Measurements from ENCODE around the gene WNT3A. TPM values are rescaled to one million over a fixed set of nuclear protein-coding genes. Genes with fewer than 3 reads are reported as not detected.

Gene WNT3A
- total and polyA plus RNA-seq, 3 experiments from 2014 or later = not detected

GRCh38 chr1:228063251-228064191 is 56.7 kb downstream of the WNT3A start:
- peak in 1 of 5 donors; percentile 25 for DNase-seq
- H3K36me3 ChIP-seq (ENCODE audit: insufficient read depth, low read length) = no peaks in the 10 kb centered on the region
- H3K9me3 ChIP-seq (ENCODE audit: low read length) = no peaks in the 10 kb centered on the region
- H3K27ac ChIP-seq (ENCODE audit: low read depth, low read length) = no peak overlapping the region
- ChIA-PET POLR2A (no interaction called here), CTCF (no interaction called here)
- no peaks in the 10 kb centered on the region for H3K9me3 Mint-ChIP-seq
- H3K4me1 ChIP-seq (ENCODE audit: insufficient read depth, low read length) = peaks cover 22% of the 10 kb centered on the region
- H3K4me3 ChIP-seq (ENCODE audit: low read length) = no peak overlapping the region
- peaks cover 22 to 28% of the 10 kb centered on the region in 2 donors for H3K27me3 Mint-ChIP-seq
- peaks cover 6 to 17% (median 10%) of the 10 kb centered on the region in 3 donors for H3K4me1 Mint-ChIP-seq
- H3K4me3 Mint-ChIP-seq = no peak overlapping the region
- peaks cover 55% of the 10 kb centered on the region for H3K27me3 ChIP-seq (ENCODE audit: insufficient read depth, low read length, poor library complexity, severe bottlenecking)
- no peaks in the 10 kb centered on the region for H3K36me3 Mint-ChIP-seq
- no peak overlapping the region for H3K27ac Mint-ChIP-seq

GRCh38 chr1:228064296-228064695 is 57.5 kb downstream of the WNT3A start:
- Mint-ChIP-seq H3K4me3 (no peak overlapping the region), H3K27me3 (peaks cover 21 to 28% of the 10 kb centered on the region in 2 donors)
- no peaks in the 10 kb centered on the region for H3K9me3 ChIP-seq (ENCODE audit: low read length)

GRCh38 chr1:228064741-228065542 is 58.1 kb downstream of the WNT3A start:
- Histone ChIP-seq H3K36me3 (ENCODE audit: insufficient read depth, low read length) (no peaks in the 10 kb centered on the region), H3K4me3 (ENCODE audit: low read length) (no peak overlapping the region), H3K4me1 (ENCODE audit: insufficient read depth, low read length) (peaks cover 8% of the 10 kb centered on the region), H3K27ac (ENCODE audit: low read depth, low read length) (no peak overlapping the region), H3K27me3 (ENCODE audit: insufficient read depth, low read length, poor library complexity, severe bottlenecking) (peaks cover 50% of the 10 kb centered on the region), H3K9me3 (ENCODE audit: low read length) (no peaks in the 10 kb centered on the region)
- no peaks in the 10 kb centered on the region for H3K36me3 Mint-ChIP-seq
- H3K9me3 Mint-ChIP-seq = no peaks in the 10 kb centered on the region
- H3K27ac Mint-ChIP-seq = no peak overlapping the region
- peaks cover 21 to 24% of the 10 kb centered on the region in 2 donors for H3K27me3 Mint-ChIP-seq
- POLR2A ChIA-PET = no interaction called here
- CTCF ChIA-PET = no interaction called here
- H3K4me3 Mint-ChIP-seq = no peak overlapping the region
- peaks cover 6 to 12% (median 7%) of the 10 kb centered on the region in 3 donors for H3K4me1 Mint-ChIP-seq
- peak in 1 of 5 donors; percentile 27 for DNase-seq

More at GRCh38 chr1:228064296-228064695, 57.5 kb downstream of the WNT3A start:
- Mint-ChIP-seq H3K9me3 (no peaks in the 10 kb centered on the region), H3K36me3 (no peaks in the 10 kb centered on the region), H3K27ac (no peak overlapping the region), H3K4me1 (peaks cover 6 to 17% (median 10%) of the 10 kb centered on the region in 3 donors)
- CTCF ChIA-PET = no interaction called here
- POLR2A ChIA-PET = no interaction called here
- peak in 1 of 5 donors; percentile 36 for DNase-seq
- Histone ChIP-seq H3K36me3 (ENCODE audit: insufficient read depth, low read length) (no peaks in the 10 kb centered on the region), H3K27ac (ENCODE audit: low read depth, low read length) (no peak overlapping the region), H3K4me1 (ENCODE audit: insufficient read depth, low read length) (peaks cover 15% of the 10 kb centered on the region), H3K27me3 (ENCODE audit: insufficient read depth, low read length, poor library complexity, severe bottlenecking) (peaks cover 51% of the 10 kb centered on the region), H3K4me3 (ENCODE audit: low read length) (no peak overlapping the region)

GRCh38 chr1:228065543-228066347 is 58.9 kb downstream of the WNT3A start:
- no peaks in the 10 kb centered on the region for H3K9me3 Mint-ChIP-seq
- peaks cover 42% of the 10 kb centered on the region for H3K27me3 ChIP-seq (ENCODE audit: insufficient read depth, low read length, poor library complexity, severe bottlenecking)
- no peaks in the 10 kb centered on the region for H3K36me3 ChIP-seq (ENCODE audit: insufficient read depth, low read length)
- H3K4me3 ChIP-seq (ENCODE audit: low read length) = no peak overlapping the region
- ChIA-PET POLR2A (no interaction called here), CTCF (no interaction called here)
- H3K36me3 Mint-ChIP-seq = no peaks in the 10 kb centered on the region
- no peaks in the 10 kb centered on the region for H3K9me3 ChIP-seq (ENCODE audit: low read length)
- no peak overlapping the region for H3K27ac ChIP-seq (ENCODE audit: low read depth, low read length)
- no peak overlapping the region for H3K4me3 Mint-ChIP-seq
- H3K4me1 ChIP-seq (ENCODE audit: insufficient read depth, low read length) = peaks cover under 1% of the 10 kb centered on the region
- peaks cover 5 to 7% (median 6%) of the 10 kb centered on the region in 3 donors for H3K4me1 Mint-ChIP-seq
- peaks cover 19 to 21% of the 10 kb centered on the region in 2 donors for H3K27me3 Mint-ChIP-seq
- no peak overlapping the region for H3K27ac Mint-ChIP-seq
- peak in 1 of 5 donors; percentile 35 for DNase-seq

GRCh38 chr1:228066416-228066815 is 59.6 kb downstream of the WNT3A start:
- no peaks in the 10 kb centered on the region for H3K36me3 Mint-ChIP-seq
- H3K4me1 Mint-ChIP-seq = no peaks in the 10 kb centered on the region
- H3K4me1 ChIP-seq (ENCODE audit: insufficient read depth, low read length) = no peaks in the 10 kb centered on the region
- H3K27ac ChIP-seq (ENCODE audit: low read depth, low read length) = no peak overlapping the region
- H3K4me3 ChIP-seq (ENCODE audit: low read length) = no peak overlapping the region
- H3K27me3 ChIP-seq (ENCODE audit: insufficient read depth, low read length, poor library complexity, severe bottlenecking) = peaks cover 35% of the 10 kb centered on the region
- no peaks in the 10 kb centered on the region for H3K9me3 Mint-ChIP-seq
- no peaks in the 10 kb centered on the region for H3K36me3 ChIP-seq (ENCODE audit: insufficient read depth, low read length)
- peaks cover 12 to 15% of the 10 kb centered on the region in 2 donors for H3K27me3 Mint-ChIP-seq
- no peak overlapping the region for H3K27ac Mint-ChIP-seq
- H3K9me3 ChIP-seq (ENCODE audit: low read length) = no peaks in the 10 kb centered on the region
- CTCF ChIA-PET = no interaction called here
- no peak for DNase-seq
- H3K4me3 Mint-ChIP-seq = no peak overlapping the region
- POLR2A ChIA-PET = no interaction called here

GRCh38 chr1:228066891-228067654 is 60.3 kb downstream of the WNT3A start:
- DNase-seq = peak in 1 of 5 donors; percentile 40
- H3K9me3 Mint-ChIP-seq = no peaks in the 10 kb centered on the region
- H3K27ac Mint-ChIP-seq = no peak overlapping the region
- Histone ChIP-seq H3K27me3 (ENCODE audit: insufficient read depth, low read length, poor library complexity, severe bottlenecking) (peaks cover 29% of the 10 kb centered on the region), H3K4me3 (ENCODE audit: low read length) (no peak overlapping the region), H3K9me3 (ENCODE audit: low read length) (no peaks in the 10 kb centered on the region), H3K36me3 (ENCODE audit: insufficient read depth, low read length) (no peaks in the 10 kb centered on the region), H3K27ac (ENCODE audit: low read depth, low read length) (no peak overlapping the region), H3K4me1 (ENCODE audit: insufficient read depth, low read length) (no peaks in the 10 kb centered on the region)
- H3K4me1 Mint-ChIP-seq = no peaks in the 10 kb centered on the region
- H3K36me3 Mint-ChIP-seq = no peaks in the 10 kb centered on the region
- peaks cover 10 to 12% of the 10 kb centered on the region in 2 donors for H3K27me3 Mint-ChIP-seq
- no peak overlapping the region for H3K4me3 Mint-ChIP-seq
- POLR2A ChIA-PET = no interaction called here
- CTCF ChIA-PET = no interaction called here

- DNase-seq = no peak
- Mint-ChIP-seq H3K4me1 (peaks cover 0 to 5% (median 0%) of the 10 kb centered on the region in 3 donors), H3K9me3 (no peaks in the 10 kb centered on the region), H3K27ac (no peak overlapping the region), H3K27me3 (peaks cover 6 to 12% of the 10 kb centered on the region in 2 donors), H3K4me3 (no peak overlapping the region), H3K36me3 (no peaks in the 10 kb centered on the region)
- Histone ChIP-seq H3K4me1 (ENCODE audit: insufficient read depth, low read length) (no peaks in the 10 kb centered on the region), H3K27me3 (ENCODE audit: insufficient read depth, low read length, poor library complexity, severe bottlenecking) (peaks cover 19% of the 10 kb centered on the region), H3K4me3 (ENCODE audit: low read length) (no peak overlapping the region), H3K36me3 (ENCODE audit: insufficient read depth, low read length) (no peaks in the 10 kb centered on the region), H3K27ac (ENCODE audit: low read depth, low read length) (no peak overlapping the region), H3K9me3 (ENCODE audit: low read length) (no peaks in the 10 kb centered on the region)
- CTCF ChIA-PET = no interaction called here
- POLR2A ChIA-PET = no interaction called here
Measured at GRCh38 chr1:228068359-228068758, 61.6 kb downstream of the WNT3A start.
